ENCODE data around the gene FNDC4. TPM values are rescaled to one million over a fixed set of nuclear protein-coding genes. Genes with fewer than 3 reads are reported as not detected.

FNDC4 gene
- total RNA-seq, 1 donor from 2014 or later, result 7.3 TPM

- H3K4me3 ChIP-seq (ENCODE audit: insufficient read depth, low read depth, low read length), result no peak within 1 kb of the TSS
- FAIRE-seq (no peak), DNase-seq (ENCODE audit: low read depth) (no peak)
Measured at GRCh38 chr2:27441958-27442919, 52.8 kb downstream of the FNDC4 start, which contains the start of gene KRTCAP3. TSS of gene KRTCAP3 (plus strand) at chr2:27442381. CDS start at chr2:27442413, 32 bp downstream.

More at GRCh38 chr2:27441958-27442919, 52.8 kb downstream of the FNDC4 start, which contains the start of gene KRTCAP3:
- no peak within 1 kb of the TSS for H3K4me2 ChIP-seq (ENCODE audit: low read length)
- no peak within 1 kb of the TSS for H2AFZ ChIP-seq (ENCODE audit: low read depth, low read length)
- Mint-ChIP-seq H3K27ac (ENCODE audit: unreplicated experiment) (peak within 1 kb of the TSS; percentile 78), H3K4me1 (ENCODE audit: low read depth, unreplicated experiment) (peaks cover 2% of the 10 kb centered on the region), H3K36me3 (ENCODE audit: low read depth, unreplicated experiment) (peaks cover 23% of the 10 kb centered on the region), H3K9me3 (ENCODE audit: unreplicated experiment) (no peaks in the 10 kb centered on the region), H3K27me3 (ENCODE audit: low read depth, unreplicated experiment) (no peaks in the 10 kb centered on the region), H3K4me3 (ENCODE audit: unreplicated experiment) (peak within 1 kb of the TSS; percentile 35)
- H3K36me3 ChIP-seq (ENCODE audit: insufficient read depth, low read length), result peaks cover 25% of the 10 kb centered on the region
- H3K9ac ChIP-seq (ENCODE audit: low read length), result no peak within 1 kb of the TSS
- TF ChIP-seq EZH2 (IDR thresholded peaks at IDR 0.05; ENCODE audit: insufficient read depth, low read length), result no peak
- TF ChIP-seq CTCF (IDR thresholded peaks at IDR 0.05; ENCODE audit: insufficient read depth, low read depth, low read length), result no peak
- H3K79me2 ChIP-seq (ENCODE audit: insufficient read depth, low read length), result no peaks in the 10 kb centered on the region
- H4K20me1 ChIP-seq (ENCODE audit: insufficient read depth, low read length), result peaks cover 18% of the 10 kb centered on the region
- H3K9me3 ChIP-seq (ENCODE audit: insufficient read depth, low read depth, low read length), result no peaks in the 10 kb centered on the region
- H3K4me1 ChIP-seq (ENCODE audit: insufficient read depth, low read length), result no peaks in the 10 kb centered on the region
- H3K27me3 ChIP-seq (ENCODE audit: insufficient read depth, low read length), result no peaks in the 10 kb centered on the region
- H3K27ac ChIP-seq (ENCODE audit: low read depth, low read length), result no peak within 1 kb of the TSS

Other genes with a start within 250 kb of the FNDC4 start
- gene SLC30A3, start 232.2 kb downstream of the FNDC4 start, total RNA-seq, result 0.16 and 0.34 TPM in 2 replicates
- not detected in 2 replicates for gene DNAJC5G, start 219.8 kb downstream of the FNDC4 start, total RNA-seq
- gene TRIM54, start 212.8 kb downstream of the FNDC4 start, total RNA-seq, result not detected in 2 replicates
- gene UCN, start 186.8 kb downstream of the FNDC4 start, total RNA-seq, result 1.1 and 1.5 TPM in 2 replicates
- gene MPV17, start 172.1 kb downstream of the FNDC4 start, total RNA-seq, result 54.0 and 55.7 TPM in 2 replicates
- 52.9 and 61.3 TPM in 2 replicates for gene GTF3C2, start 138.4 kb downstream of the FNDC4 start, total RNA-seq
- gene EIF2B4, start 124.9 kb downstream of the FNDC4 start, total RNA-seq, result 43.3 and 47.3 TPM in 2 replicates
- gene SNX17, start 124.6 kb downstream of the FNDC4 start, total RNA-seq, result 69.9 and 86.6 TPM in 2 replicates
- 13.5 and 13.7 TPM in 2 replicates for gene ZNF513, start 114.5 kb downstream of the FNDC4 start, total RNA-seq
- gene PPM1G, start 85.6 kb downstream of the FNDC4 start, total RNA-seq, result 77.3 and 79.0 TPM in 2 replicates
- gene NRBP1, start 66.6 kb downstream of the FNDC4 start, total RNA-seq, result 119 and 127 TPM in 2 replicates
- gene KRTCAP3, start 52.8 kb downstream of the FNDC4 start, total RNA-seq, result 1.4 and 1.9 TPM in 2 replicates
- gene IFT172, start 5.5 kb downstream of the FNDC4 start, total RNA-seq, result 15.4 and 17.6 TPM in 2 replicates
- gene GCKR, start 1.6 kb upstream of the FNDC4 start, total RNA-seq, result not detected in 2 replicates
- gene ZNF512, start 87.8 kb upstream of the FNDC4 start, total RNA-seq, result 27.5 and 32.5 TPM in 2 replicates
- 1.2 and 1.6 TPM in 2 replicates for gene CCDC121, start 133.8 kb upstream of the FNDC4 start, total RNA-seq
- 54.4 and 63.9 TPM in 2 replicates for gene GPN1, start 133.8 kb upstream of the FNDC4 start, total RNA-seq
- 25.9 and 27.8 TPM in 2 replicates for gene SUPT7L, start 168.4 kb upstream of the FNDC4 start, total RNA-seq
- gene SLC4A1AP, start 168.7 kb upstream of the FNDC4 start, total RNA-seq, result 20.9 and 21.3 TPM in 2 replicates

All from astrocyte (in vitro differentiated cells and primary cell).